ENCODE results near the gene RAD9A. TPM values are rescaled to one million over a fixed set of nuclear protein-coding genes. Genes with fewer than 3 reads are reported as not detected.

The RAD9A gene
- total RNA-seq, 1 donor from 2014 or later, result 10.4 TPM

DNA sequence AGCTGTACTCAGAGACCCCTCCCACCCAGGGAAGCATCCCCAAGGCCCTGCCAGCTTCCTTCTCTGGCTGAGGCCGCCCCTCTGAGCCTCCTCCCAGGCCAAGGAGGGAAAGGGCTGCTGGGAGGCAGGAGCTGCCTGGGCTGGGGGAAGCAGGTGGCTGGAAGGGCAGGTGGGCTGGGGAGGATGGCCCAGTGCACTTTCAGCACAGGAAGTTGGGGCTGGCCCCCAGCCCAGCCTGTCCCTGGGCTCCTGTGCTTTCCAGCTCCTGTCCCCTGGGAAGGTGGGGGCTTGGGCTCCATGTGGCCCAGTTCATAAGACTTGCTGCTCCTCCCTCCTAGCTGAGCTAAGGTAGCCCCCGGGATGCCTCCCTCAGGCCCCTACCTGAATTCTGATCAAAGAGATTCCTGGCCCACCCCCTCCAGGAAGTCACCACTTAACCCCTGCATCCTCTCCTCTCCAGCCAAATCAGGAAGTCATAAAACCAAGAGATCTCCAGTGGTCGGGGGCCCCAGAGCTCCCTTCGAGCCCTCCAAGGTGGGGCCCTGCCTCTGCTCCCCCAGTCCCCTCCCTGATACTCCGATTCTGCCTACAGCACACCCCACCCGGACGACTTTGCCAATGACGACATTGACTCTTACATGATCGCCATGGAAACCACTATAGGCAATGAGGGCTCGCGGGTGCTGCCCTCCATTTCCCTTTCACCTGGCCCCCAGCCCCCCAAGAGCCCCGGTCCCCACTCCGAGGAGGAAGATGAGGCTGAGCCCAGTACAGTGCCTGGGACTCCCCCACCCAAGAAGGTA, 5.0 kb downstream of the RAD9A start:
- Mint-ChIP-seq H3K4me3 (peak overlapping the region; percentile 72), H3K9me3 (no peaks in the 10 kb centered on the region), H3K36me3 (peaks cover 10% of the 10 kb centered on the region), H3K27ac (peak overlapping the region; percentile 57), H3K27me3 (ENCODE audit: insufficient read depth, low read depth) (peaks cover 4% of the 10 kb centered on the region), H3K4me1 (peaks cover 20% of the 10 kb centered on the region)
- Histone ChIP-seq H2AFZ (replicated peaks) (no peak overlapping the region), H3K9ac (no peak overlapping the region), H3K79me2 (ENCODE audit: low read depth) (peaks cover 24% of the 10 kb centered on the region), H3K4me1 (peaks cover 12% of the 10 kb centered on the region), H3K4me3 (no peak overlapping the region), H3K36me3 (no peaks in the 10 kb centered on the region), H3F3A (ENCODE audit: low read depth) (peaks cover 9% of the 10 kb centered on the region), H3K27me3 (no peaks in the 10 kb centered on the region), H3K9me3 (ENCODE audit: low read depth) (no peaks in the 10 kb centered on the region), H4K20me1 (ENCODE audit: low read depth) (peaks cover 17% of the 10 kb centered on the region), H3K4me2 (no peak overlapping the region), H3K27ac (no peak overlapping the region)
- no peak for DNase-seq (ENCODE audit: low spot score)
- TF ChIP-seq EZH2 (IDR thresholded peaks at IDR 0.05), result no peak
- no peak for TF ChIP-seq EZH2phosphoT487 (IDR thresholded peaks at IDR 0.05)
- TF ChIP-seq CTCF (IDR thresholded peaks at IDR 0.05), result no peak

- Histone ChIP-seq H3K79me2 (ENCODE audit: low read depth) (peaks cover 19% of the 10 kb centered on the region), H3K4me2 (no peak overlapping the region), H3K27me3 (no peaks in the 10 kb centered on the region), H3K36me3 (no peaks in the 10 kb centered on the region), H3K9me3 (ENCODE audit: low read depth) (no peaks in the 10 kb centered on the region), H3K9ac (no peak overlapping the region), H2AFZ (replicated peaks) (no peak overlapping the region), H3K4me3 (no peak overlapping the region), H3F3A (ENCODE audit: low read depth) (peaks cover 9% of the 10 kb centered on the region), H3K27ac (no peak overlapping the region), H4K20me1 (ENCODE audit: low read depth) (peaks cover 10% of the 10 kb centered on the region), H3K4me1 (peaks cover 9% of the 10 kb centered on the region)
- H3K9me3 Mint-ChIP-seq, result no peaks in the 10 kb centered on the region
- peaks cover 22% of the 10 kb centered on the region for H3K4me1 Mint-ChIP-seq
- peak overlapping the region; percentile 69 for H3K27ac Mint-ChIP-seq
- DNase-seq (ENCODE audit: low spot score), result no peak
- peak overlapping the region; percentile 41 for H3K4me3 Mint-ChIP-seq
- peaks cover 10% of the 10 kb centered on the region for H3K36me3 Mint-ChIP-seq
- H3K27me3 Mint-ChIP-seq (ENCODE audit: insufficient read depth, low read depth), result peaks cover 4% of the 10 kb centered on the region
- TF ChIP-seq EZH2phosphoT487 (IDR thresholded peaks at IDR 0.05), result no peak
- no peak for TF ChIP-seq EZH2 (IDR thresholded peaks at IDR 0.05)
- TF ChIP-seq CTCF (IDR thresholded peaks at IDR 0.05), result no peak
These were observed 5.8 kb downstream of the RAD9A start for GRCh38 chr11:67397536-67397935.

DNA sequence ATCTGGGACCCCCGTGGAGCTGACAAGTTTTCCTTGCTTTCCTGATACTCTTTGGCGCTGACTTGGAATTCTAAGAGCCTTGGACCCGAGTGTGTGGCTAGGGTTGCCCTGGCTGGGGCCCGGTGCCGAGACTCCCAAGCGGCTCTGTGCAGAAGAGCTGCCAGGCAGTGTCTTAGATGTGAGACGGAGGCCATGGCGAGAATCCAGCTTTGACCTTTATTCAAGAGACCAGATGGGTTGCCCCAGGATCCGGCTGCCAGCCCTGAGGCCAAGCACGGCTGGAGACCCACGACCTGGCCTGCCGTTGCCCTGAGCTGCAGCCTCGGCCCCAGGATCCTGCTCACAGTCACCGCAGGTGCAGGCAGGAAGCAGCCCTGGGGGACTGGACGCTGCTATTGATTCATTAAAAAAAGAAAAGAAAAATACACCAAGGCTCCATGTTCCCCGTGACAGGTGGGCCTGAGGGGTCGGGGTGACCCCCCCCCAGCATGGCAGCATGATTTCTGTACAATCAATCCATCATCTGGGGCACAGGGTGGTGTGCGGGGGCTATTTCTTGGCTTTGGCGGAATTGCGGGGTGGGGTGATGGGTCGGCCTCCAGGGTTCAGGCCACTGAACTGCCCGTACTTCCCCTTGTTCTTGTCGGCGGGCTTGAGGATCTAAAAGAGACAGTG, 6.3 kb downstream of the RAD9A start:
- no peak for DNase-seq (ENCODE audit: low spot score)
- no peaks in the 10 kb centered on the region for H3K27me3 ChIP-seq
- H3K27ac ChIP-seq, result no peak overlapping the region
- no peak overlapping the region for H3K4me2 ChIP-seq
- H3K79me2 ChIP-seq (ENCODE audit: low read depth), result peaks cover 16% of the 10 kb centered on the region
- Mint-ChIP-seq H3K36me3 (peaks cover 10% of the 10 kb centered on the region), H3K27ac (peak overlapping the region; percentile 69), H3K4me1 (peaks cover 21% of the 10 kb centered on the region), H3K27me3 (ENCODE audit: insufficient read depth, low read depth) (peaks cover 4% of the 10 kb centered on the region), H3K4me3 (peak overlapping the region; percentile 41), H3K9me3 (no peaks in the 10 kb centered on the region)
- no peaks in the 10 kb centered on the region for H3K9me3 ChIP-seq (ENCODE audit: low read depth)
- peaks cover 7% of the 10 kb centered on the region for H3K4me1 ChIP-seq
- peaks cover 8% of the 10 kb centered on the region for H4K20me1 ChIP-seq (ENCODE audit: low read depth)
- no peak overlapping the region for H2AFZ ChIP-seq (replicated peaks)
- no peaks in the 10 kb centered on the region for H3K36me3 ChIP-seq
- H3F3A ChIP-seq (ENCODE audit: low read depth), result peaks cover 9% of the 10 kb centered on the region
- TF ChIP-seq CTCF (IDR thresholded peaks at IDR 0.05) (no peak), EZH2phosphoT487 (IDR thresholded peaks at IDR 0.05) (no peak), EZH2 (IDR thresholded peaks at IDR 0.05) (no peak)
- H3K9ac ChIP-seq, result no peak overlapping the region
- no peak overlapping the region for H3K4me3 ChIP-seq
